Measurements from ENCODE around the gene MAGED1. TPM values are rescaled to one million over a fixed set of nuclear protein-coding genes. Genes with fewer than 3 reads are reported as not detected.

MAGED1 gene
- polyA plus RNA-seq, 1 of the 3 experiments (the other 2 are of a cell fraction): 184 TPM

DNA sequence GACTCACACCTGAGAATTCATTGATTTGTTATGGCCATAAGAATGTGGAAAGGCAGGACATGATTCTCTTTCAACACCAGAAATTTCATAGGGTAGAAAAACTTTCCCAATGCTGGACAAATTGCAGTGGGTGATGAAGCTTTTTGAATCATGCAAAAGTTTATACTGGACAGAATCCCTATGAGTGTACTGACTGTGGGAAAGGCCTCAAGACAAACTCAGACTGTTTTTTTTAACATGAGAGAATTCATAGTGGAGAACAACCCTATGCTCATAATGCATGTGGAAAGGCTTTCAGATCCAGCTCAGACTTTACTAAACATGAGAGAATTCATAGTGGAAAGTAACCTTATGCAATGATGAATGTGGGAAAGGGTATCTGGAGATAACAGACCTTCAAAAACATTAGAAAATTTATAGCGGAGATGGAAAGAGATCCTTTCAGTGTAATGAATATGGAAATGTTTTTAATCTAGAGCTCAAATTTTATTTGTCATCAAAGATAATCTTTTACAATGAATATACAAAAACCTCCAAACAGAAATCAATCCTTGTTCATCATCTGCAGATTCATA, 36.2 kb upstream of the MAGED1 start:
- Histone ChIP-seq H3K4me1 (ENCODE audit: control insufficient read depth in 1 of 2, insufficient read depth in 2 of 2, low read depth in 1 of 2, low read length in 1 of 2) (no peaks in the 10 kb centered on the region), H3K9me2 (no peaks in the 10 kb centered on the region), H3K9me3 (no peaks in the 10 kb centered on the region), H4K20me1 (ENCODE audit: insufficient read depth) (no peaks in the 10 kb centered on the region), H2AFZ (ENCODE audit: low read depth) (no peak overlapping the region), H3K79me2 (ENCODE audit: insufficient read depth) (0 out of 2 replicates have a peak, but pooled peaks cover 4% of the 10 kb centered on the region), H3K27me3 (ENCODE audit: insufficient read depth) (no peaks in the 10 kb centered on the region), H3K4me2 (no peak overlapping the region), H3K36me3 (replicated peaks in 1 of 2; ENCODE audit: control insufficient read depth in 1 of 2, insufficient read depth in 2 of 2, low read length in 1 of 2) (peaks cover 8 to 10% of the 10 kb centered on the region in 2 experiments), H3K9ac (no peak overlapping the region), H3K27ac (ENCODE audit: low read depth in 2 of 2, low read length in 1 of 2) (no peak overlapping the region), H3K4me3 (ENCODE audit: low read depth in 2 of 2, low read length in 1 of 2) (no peak overlapping the region), H3F3A (replicated peaks; ENCODE audit: insufficient read depth) (peaks cover 3% of the 10 kb centered on the region)
- DNase-seq: no peak
- CTCF ChIA-PET: no interaction called here
- no peak for TF ChIP-seq EP300 (IDR thresholded peaks at IDR 0.05; ENCODE audit: borderline replicate concordance in 1 of 2, low read depth in 1 of 2, low read length in 1 of 2)
- WGBS (ENCODE audit: low lambda C conversion rate): 91% methylated on average over 1 of the region's 1 CpG
- POLR2A ChIA-PET: no interaction called here

DNA sequence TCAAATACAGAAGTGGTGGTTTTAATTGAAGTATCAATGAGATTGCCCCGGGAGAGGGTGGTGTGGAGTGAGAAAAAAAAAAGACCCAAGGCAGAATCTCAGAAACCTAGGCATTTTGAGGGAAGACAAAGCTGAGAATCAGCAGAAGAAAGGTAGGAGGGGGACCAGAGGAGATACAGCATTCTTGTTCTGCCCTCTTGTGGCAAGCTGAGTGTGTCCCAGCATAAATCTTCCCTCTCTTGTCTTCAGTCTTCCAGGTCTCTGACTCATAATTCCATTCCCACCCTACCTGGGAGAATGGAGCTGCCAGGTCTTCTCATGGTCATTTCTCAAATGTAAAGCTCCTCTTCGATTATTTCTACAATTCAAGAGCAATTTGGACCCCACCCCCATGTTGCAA, 32.7 kb upstream of the MAGED1 start:
- H3K27ac ChIP-seq (ENCODE audit: low read depth in 2 of 2, low read length in 1 of 2): no peak overlapping the region
- no peak overlapping the region for H3K4me2 ChIP-seq
- H3K9ac ChIP-seq: no peak overlapping the region
- H3K9me3 ChIP-seq: no peaks in the 10 kb centered on the region
- H2AFZ ChIP-seq (ENCODE audit: low read depth): no peak overlapping the region
- 10% methylated on average over 2 of the region's 2 CpGs for WGBS (ENCODE audit: low lambda C conversion rate)
- H3K9me2 ChIP-seq: no peaks in the 10 kb centered on the region
- no peaks in the 10 kb centered on the region for H3K79me2 ChIP-seq (ENCODE audit: insufficient read depth)
- TF ChIP-seq RXRA (IDR thresholded peaks at IDR 0.05; ENCODE audit: borderline replicate concordance, low read depth): no peak
- no peak for TF ChIP-seq JUND (IDR thresholded peaks at IDR 0.05)
- TF ChIP-seq, protein P1, sequence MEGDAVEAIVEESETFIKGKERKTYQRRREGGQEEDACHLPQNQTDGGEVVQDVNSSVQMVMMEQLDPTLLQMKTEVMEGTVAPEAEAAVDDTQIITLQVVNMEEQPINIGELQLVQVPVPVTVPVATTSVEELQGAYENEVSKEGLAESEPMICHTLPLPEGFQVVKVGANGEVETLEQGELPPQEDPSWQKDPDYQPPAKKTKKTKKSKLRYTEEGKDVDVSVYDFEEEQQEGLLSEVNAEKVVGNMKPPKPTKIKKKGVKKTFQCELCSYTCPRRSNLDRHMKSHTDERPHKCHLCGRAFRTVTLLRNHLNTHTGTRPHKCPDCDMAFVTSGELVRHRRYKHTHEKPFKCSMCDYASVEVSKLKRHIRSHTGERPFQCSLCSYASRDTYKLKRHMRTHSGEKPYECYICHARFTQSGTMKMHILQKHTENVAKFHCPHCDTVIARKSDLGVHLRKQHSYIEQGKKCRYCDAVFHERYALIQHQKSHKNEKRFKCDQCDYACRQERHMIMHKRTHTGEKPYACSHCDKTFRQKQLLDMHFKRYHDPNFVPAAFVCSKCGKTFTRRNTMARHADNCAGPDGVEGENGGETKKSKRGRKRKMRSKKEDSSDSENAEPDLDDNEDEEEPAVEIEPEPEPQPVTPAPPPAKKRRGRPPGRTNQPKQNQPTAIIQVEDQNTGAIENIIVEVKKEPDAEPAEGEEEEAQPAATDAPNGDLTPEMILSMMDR (IDR thresholded peaks at IDR 0.05): peak; percentile 65
- TF ChIP-seq, protein P2, sequence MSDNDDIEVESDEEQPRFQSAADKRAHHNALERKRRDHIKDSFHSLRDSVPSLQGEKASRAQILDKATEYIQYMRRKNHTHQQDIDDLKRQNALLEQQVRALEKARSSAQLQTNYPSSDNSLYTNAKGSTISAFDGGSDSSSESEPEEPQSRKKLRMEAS (IDR thresholded peaks at IDR 0.05; ENCODE audit: low read depth): no peak
- TF ChIP-seq FOXM1 (IDR thresholded peaks at IDR 0.05; ENCODE audit: low read depth): no peak
- peak; percentile 74 for TF ChIP-seq RAD21 (IDR thresholded peaks at IDR 0.05; ENCODE audit: low read length)
- TF ChIP-seq SMC3 (IDR thresholded peaks at IDR 0.05; ENCODE audit: low read depth, low read length): peak; percentile 58
- TF ChIP-seq FOSL2 (IDR thresholded peaks at IDR 0.05; ENCODE audit: borderline replicate concordance, low read depth): no peak
- TF ChIP-seq POLR2AphosphoS5 (IDR thresholded peaks at IDR 0.05; ENCODE audit: low read depth, low read length): no peak
- TF ChIP-seq, protein P3, sequence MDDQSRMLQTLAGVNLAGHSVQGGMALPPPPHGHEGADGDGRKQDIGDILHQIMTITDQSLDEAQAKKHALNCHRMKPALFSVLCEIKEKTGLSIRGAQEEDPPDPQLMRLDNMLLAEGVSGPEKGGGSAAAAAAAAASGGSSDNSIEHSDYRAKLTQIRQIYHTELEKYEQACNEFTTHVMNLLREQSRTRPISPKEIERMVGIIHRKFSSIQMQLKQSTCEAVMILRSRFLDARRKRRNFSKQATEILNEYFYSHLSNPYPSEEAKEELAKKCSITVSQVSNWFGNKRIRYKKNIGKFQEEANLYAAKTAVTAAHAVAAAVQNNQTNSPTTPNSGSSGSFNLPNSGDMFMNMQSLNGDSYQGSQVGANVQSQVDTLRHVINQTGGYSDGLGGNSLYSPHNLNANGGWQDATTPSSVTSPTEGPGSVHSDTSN (IDR thresholded peaks at IDR 0.05): no peak
- TF ChIP-seq GABPA (IDR thresholded peaks at IDR 0.05; ENCODE audit: low read depth): no peak
- TF ChIP-seq RCOR1 (IDR thresholded peaks at IDR 0.05; ENCODE audit: low read length): no peak
- DNase-seq: peak; percentile 30
- H3F3A ChIP-seq (replicated peaks; ENCODE audit: insufficient read depth): peaks cover 3% of the 10 kb centered on the region
- ChIA-PET CTCF (interaction anchor here (0.7 to 2.5 kb wide), 10 partner anchors 11 to 223 kb away, joined by 3 to 15 read pairs (median 5); partner anchors contain the start of gene MAGED1), POLR2A (no interaction called here)
- no peaks in the 10 kb centered on the region for H3K27me3 ChIP-seq (ENCODE audit: insufficient read depth)
- H4K20me1 ChIP-seq (ENCODE audit: insufficient read depth): no peaks in the 10 kb centered on the region
- H3K36me3 ChIP-seq (replicated peaks in 1 of 2; ENCODE audit: control insufficient read depth in 1 of 2, insufficient read depth in 2 of 2, low read length in 1 of 2): no peaks in the 10 kb centered on the region
- H3K4me1 ChIP-seq (ENCODE audit: control insufficient read depth in 1 of 2, insufficient read depth in 2 of 2, low read depth in 1 of 2, low read length in 1 of 2): no peaks in the 10 kb centered on the region
- no peak overlapping the region for H3K4me3 ChIP-seq (ENCODE audit: low read depth in 2 of 2, low read length in 1 of 2)

Measured in SK-N-SH (cell line).